GM23338 (cell line): ENCODE data around the gene GPR183. TPM values are rescaled to one million over a fixed set of nuclear protein-coding genes. Genes with fewer than 3 reads are reported as not detected.

ENCODE experiments used
- ATAC-seq: fragments of 200-7000 bp; cut with Tn5 transposase; 3 replicates; pipeline ENCODE4 v1.9.1; 2020
- DNase-seq: peaks from one replicate; pipeline ENCODE4 v3.0.0-alpha.2; 2015; ENCODE audit warnings: low spot score
- H2AFZ ChIP-seq: fragments of 200-600 bp; sonication (generic); 2 replicates; pipeline ENCODE4 v1.8.0; 2016; ENCODE audit warnings: antibody characterized with exemption, mild to moderate bottlenecking, moderate library complexity
- H3F3A ChIP-seq: fragments of 200-600 bp; sonication (generic); replicated peaks from 2 replicates; pipeline ENCODE4 v1.8.0; 2017; ENCODE audit warnings: antibody characterized with exemption, mixed run types, low read depth
- H3K27ac ChIP-seq: fragments of 200-600 bp; sonication (generic); 2 replicates; pipeline ENCODE4 v1.6.1; 2016; ENCODE audit warnings: low read depth
- H3K27me3 ChIP-seq: fragments of 200-600 bp; sonication (generic); 2 replicates; pipeline ENCODE4 v1.8.0; 2016; ENCODE audit warnings: mild to moderate bottlenecking, mixed run types, moderate library complexity; ENCODE audit not compliant: insufficient read depth
- H3K36me3 ChIP-seq: fragments of 200-600 bp; sonication (generic); 2 replicates; pipeline ENCODE4 v1.8.0; 2016; ENCODE audit warnings: mild to moderate bottlenecking; ENCODE audit not compliant: insufficient read depth
- H3K4me1 ChIP-seq: fragments of 200-600 bp; sonication (generic); 2 replicates; pipeline ENCODE4 v1.8.0; 2016; ENCODE audit warnings: mild to moderate bottlenecking, moderate library complexity; ENCODE audit not compliant: insufficient read depth
- H3K4me2 ChIP-seq: fragments of 200-600 bp; sonication (generic); 2 replicates; pipeline ENCODE4 v1.7.1; 2017; ENCODE audit warnings: mixed run types
- H3K4me3 ChIP-seq: fragments of 200-600 bp; sonication (generic); 2 replicates; pipeline ENCODE4 v1.6.1; 2016; ENCODE audit warnings: mixed run types
- H3K79me2 ChIP-seq: fragments of 200-600 bp; sonication (generic); replicated peaks from 2 replicates; pipeline ENCODE4 v1.8.0; 2017; ENCODE audit warnings: mild to moderate bottlenecking; ENCODE audit not compliant: insufficient read depth
- H3K9me2 ChIP-seq: fragments of 200-600 bp; sonication (generic); 2 replicates; pipeline ENCODE4 v1.8.0; 2017; ENCODE audit not compliant: insufficient read depth
- H4K20me1 ChIP-seq: fragments of 200-600 bp; sonication (generic); replicated peaks from 2 replicates; pipeline ENCODE4 v1.8.0; 2017; ENCODE audit warnings: mild to moderate bottlenecking; ENCODE audit not compliant: insufficient read depth
- H3K27ac Mint-ChIP-seq: 2 replicates; pipeline ENCODE4 v1.8.0; 2020; ENCODE audit warnings: inconsistent platforms, mild to moderate bottlenecking, moderate library complexity, mixed read lengths
- H3K27me3 Mint-ChIP-seq: 3 replicates; pipeline ENCODE4 v1.8.0; 2022; ENCODE audit warnings: low read depth, mild to moderate bottlenecking, moderate library complexity, mixed read lengths, inconsistent platforms; ENCODE audit not compliant: insufficient read depth, poor library complexity
- H3K36me3 Mint-ChIP-seq: 3 replicates; pipeline ENCODE4 v1.8.0; 2021; ENCODE audit warnings: low read depth, mild to moderate bottlenecking, inconsistent platforms, moderate library complexity, mixed read lengths
- H3K4me1 Mint-ChIP-seq: 3 replicates; pipeline ENCODE4 v1.8.0; 2020; ENCODE audit warnings: mild to moderate bottlenecking, inconsistent platforms, mixed read lengths
- H3K4me3 Mint-ChIP-seq: 3 replicates; pipeline ENCODE4 v1.8.0; 2021; ENCODE audit warnings: moderate library complexity, mild to moderate bottlenecking, inconsistent platforms, mixed read lengths
- H3K9me3 Mint-ChIP-seq: 3 replicates; pipeline ENCODE4 v1.8.0; 2020; ENCODE audit warnings: moderate library complexity, mild to moderate bottlenecking, inconsistent platforms, mixed read lengths
- CREB1 ChIP-seq: fragments of 250-450 bp; sonication (Bioruptor Pico); IDR thresholded peaks from 2 replicates; pipeline ENCODE4 v1.5.0; 2020; ENCODE audit warnings: low read depth, mild to moderate bottlenecking, moderate library complexity
- CTCF ChIP-seq, 2 experiments: fragments of 200-600 bp in 1 of 2; sonication (generic) in 1 of 2; conservative IDR thresholded peaks; 2 replicates each; pipeline versions ENCODE4 v1.5.1 to v1.6.1; 2016 to 2017; ENCODE audit warnings: antibody characterized with exemption in 2 of 2, low read depth in 2 of 2, mild to moderate bottlenecking in 2 of 2, moderate library complexity in 1 of 2
- ETS1 ChIP-seq: IDR thresholded peaks from 2 replicates; pipeline ENCODE4 v1.6.1; 2016; ENCODE audit warnings: antibody characterized with exemption
- EZH2 ChIP-seq: fragments of 200-600 bp; sonication (generic); IDR thresholded peaks from one replicate; pipeline ENCODE4 v1.8.0; 2017; ENCODE audit warnings: antibody characterized with exemption, mild to moderate bottlenecking, low read depth; ENCODE audit not compliant: unreplicated experiment
- EZH2phosphoT487 ChIP-seq: fragments of 200-600 bp; sonication (generic); IDR thresholded peaks from one replicate; pipeline ENCODE4 v1.8.1; 2018; ENCODE audit warnings: antibody characterized with exemption; ENCODE audit not compliant: unreplicated experiment
- JUNB ChIP-seq: IDR thresholded peaks from one replicate; pipeline ENCODE4 v1.6.1; 2016; ENCODE audit warnings: antibody characterized with exemption; ENCODE audit not compliant: unreplicated experiment
- NANOG ChIP-seq: IDR thresholded peaks from 2 replicates; pipeline ENCODE4 v1.6.1; 2016; ENCODE audit warnings: antibody characterized with exemption, borderline replicate concordance
- POLR2AphosphoS5 ChIP-seq: IDR thresholded peaks from 2 replicates; pipeline ENCODE4 v1.6.1; 2016; ENCODE audit warnings: antibody characterized with exemption, low read depth
- REST ChIP-seq: IDR thresholded peaks from one replicate; pipeline ENCODE4 v1.6.1; 2018; ENCODE audit warnings: antibody characterized with exemption; ENCODE audit not compliant: unreplicated experiment
- STAT1 ChIP-seq: IDR thresholded peaks from one replicate; pipeline ENCODE4 v1.6.1; 2016; ENCODE audit warnings: antibody characterized with exemption; ENCODE audit not compliant: unreplicated experiment
- ZNF114 ChIP-seq: fragments of 250-450 bp; sonication (Bioruptor Pico); IDR thresholded peaks from 2 replicates; pipeline ENCODE4 v1.5.0; 2020; ENCODE audit warnings: mild to moderate bottlenecking, moderate library complexity
- ZNF331 ChIP-seq: fragments of 250-450 bp; sonication (Bioruptor Pico); IDR thresholded peaks from 2 replicates; pipeline ENCODE4 v1.5.0; 2020; ENCODE audit warnings: low read depth, mild to moderate bottlenecking, moderate library complexity
- ZNF462 ChIP-seq: fragments of 250-450 bp; sonication (Bioruptor Pico); IDR thresholded peaks from 2 replicates; pipeline ENCODE4 v1.5.0; 2020; ENCODE audit warnings: mild to moderate bottlenecking, moderate library complexity
- polyA plus RNA-seq: library from polyadenylated mRNA; unstranded; fragments of >200 nt; fragmentation: Nextera tagmentation; extraction: Ambion mirVana; gene quantifications from 2 replicates; pipeline ENCODE4 v1.2.1, GENCODE V29; 2016
- total RNA-seq: library from RNA; depleted of rRNA; stranded (reverse); fragments of >200 nt; shearing (Covaris generic); gene quantifications from 2 replicates; pipeline ENCODE4 v1.2.3, GENCODE V29; 2014

The GPR183 gene
- total and polyA plus RNA-seq, 2 experiments from 2014 or later: 0.78 TPM; not detected in 1

- Histone ChIP-seq H3K4me3 (no peak overlapping the region), H3K9me2 (no peaks in the 10 kb centered on the region), H3K79me2 (0 out of 2 replicates have a peak, but pooled peaks cover 10% of the 10 kb centered on the region), H3K4me2 (0 out of 2 replicates have a peak overlapping the region, but pooled peaks have one; percentile 30), H3K27me3 (no peaks in the 10 kb centered on the region), H3K36me3 (no peaks in the 10 kb centered on the region), H2AFZ (no peak overlapping the region), H3K27ac (0 out of 2 replicates have a peak overlapping the region, but pooled peaks have one; percentile 68), H3K4me1 (peaks cover 9% of the 10 kb centered on the region), H4K20me1 (no peaks in the 10 kb centered on the region; the same call in 1 of the 2 replicates), H3F3A (no peaks in the 10 kb centered on the region)
- Mint-ChIP-seq H3K4me1 (peaks cover 12% of the 10 kb centered on the region), H3K9me3 (no peaks in the 10 kb centered on the region; the same call in 2 of the 3 replicates), H3K36me3 (peaks cover 29% of the 10 kb centered on the region), H3K27ac (peak overlapping the region; percentile 7; the same call in 1 of the 2 replicates), H3K27me3 (no peaks in the 10 kb centered on the region), H3K4me3 (no peak overlapping the region)
- DNase-seq (no peak), ATAC-seq (no peak)
- TF ChIP-seq ZNF462 (CRISPR knock-in tag) (no peak), EZH2 (no peak), ZNF331 (no peak), NANOG (no peak), CREB1 (CRISPR knock-in tag) (no peak), REST (no peak), ZNF114 (no peak), STAT1 (no peak), CTCF (conservative IDR thresholded peaks at IDR 0.05; ENCODE audit: low read depth in 2 of 2) (no peak), POLR2AphosphoS5 (no peak), JUNB (no peak), EZH2phosphoT487 (no peak), ETS1 (no peak)
These were observed 56.0 kb downstream of the GPR183 start for GRCh38 chr13:99250982-99251825.
